ENCODE results near the gene IDNK.

IDNK gene

DNA sequence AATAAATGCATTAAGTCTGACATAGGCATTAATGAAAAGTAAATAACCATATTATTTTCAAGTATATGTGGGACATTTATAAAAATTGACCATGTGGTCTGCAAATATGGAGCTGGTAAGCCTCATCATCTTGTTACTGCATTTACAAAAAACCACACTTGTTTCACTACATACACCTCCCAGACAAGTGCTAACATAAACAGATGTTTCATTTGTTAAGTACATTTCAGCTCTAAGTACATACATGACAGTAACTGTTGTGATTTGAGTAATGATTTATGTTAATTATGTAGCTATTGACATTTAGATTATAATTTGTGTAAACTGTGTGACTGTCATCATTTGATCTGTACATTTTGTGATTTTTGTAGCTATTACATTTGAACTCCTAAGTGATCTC, 13.9 kb downstream of the IDNK start:
- no peak for DNase-seq

GRCh38 chr9:83637389-83637788, 14.4 kb downstream of the IDNK start:
- DNase-seq: no peak

GRCh38 chr9:83639266-83639665, 16.3 kb downstream of the IDNK start:
- DNase-seq: no peak

DNA sequence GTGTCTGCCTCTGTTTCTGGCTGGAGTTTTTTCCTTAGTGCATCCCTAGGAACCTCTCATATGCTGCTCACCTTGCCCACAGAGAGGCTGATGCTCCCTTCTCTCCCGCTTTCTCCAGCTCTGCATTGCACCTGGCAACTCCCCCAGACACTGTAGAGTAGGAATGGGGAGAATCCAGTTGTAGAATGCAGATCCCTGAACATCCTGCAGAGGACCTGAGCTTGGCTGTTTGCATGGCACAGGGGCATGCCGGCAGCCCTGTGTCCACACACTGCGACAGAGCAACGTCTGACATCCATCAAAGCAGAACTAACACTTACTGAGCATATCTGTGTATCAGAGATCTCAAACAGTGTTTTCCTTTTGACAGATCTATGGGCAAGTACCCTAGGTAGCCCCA, 19.9 kb downstream of the IDNK start:
- no peak for DNase-seq

DNA sequence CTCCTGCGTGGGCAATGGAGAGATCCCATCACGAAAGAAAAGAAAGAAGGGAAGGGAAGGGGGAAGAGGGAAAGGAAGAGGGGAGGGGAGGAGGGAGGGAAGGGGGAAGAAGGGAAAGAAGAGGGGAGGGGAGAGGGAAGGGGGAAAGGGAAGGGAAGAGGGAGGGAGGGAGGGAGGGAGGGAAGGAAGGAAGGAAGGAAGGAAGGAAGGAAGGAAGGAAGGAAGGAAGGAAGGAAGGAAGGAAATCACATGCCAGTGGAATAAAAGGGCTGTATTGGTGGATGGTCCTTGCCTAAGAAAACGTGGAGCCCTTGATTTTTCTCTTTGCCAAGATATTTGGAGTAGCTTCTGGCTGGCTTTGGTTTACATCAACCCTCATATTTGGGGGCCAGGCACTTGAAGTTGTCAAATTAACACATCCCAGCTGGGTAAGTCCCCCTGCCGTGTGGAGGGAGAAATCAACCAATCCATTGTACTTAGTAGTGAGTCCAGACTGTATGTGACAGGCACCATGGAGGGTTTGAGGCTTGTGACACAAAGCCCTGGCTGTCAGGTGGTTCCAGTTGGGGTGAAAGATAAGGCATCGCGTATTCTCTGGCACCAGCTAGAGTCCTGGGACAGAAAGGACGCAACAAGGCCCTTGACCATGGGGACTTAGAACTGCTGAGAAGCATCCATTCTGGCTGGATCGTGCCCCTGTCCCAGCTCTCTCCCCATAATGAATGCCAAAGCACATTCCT, 23.7 kb downstream of the IDNK start:
- no peak for DNase-seq

DNA sequence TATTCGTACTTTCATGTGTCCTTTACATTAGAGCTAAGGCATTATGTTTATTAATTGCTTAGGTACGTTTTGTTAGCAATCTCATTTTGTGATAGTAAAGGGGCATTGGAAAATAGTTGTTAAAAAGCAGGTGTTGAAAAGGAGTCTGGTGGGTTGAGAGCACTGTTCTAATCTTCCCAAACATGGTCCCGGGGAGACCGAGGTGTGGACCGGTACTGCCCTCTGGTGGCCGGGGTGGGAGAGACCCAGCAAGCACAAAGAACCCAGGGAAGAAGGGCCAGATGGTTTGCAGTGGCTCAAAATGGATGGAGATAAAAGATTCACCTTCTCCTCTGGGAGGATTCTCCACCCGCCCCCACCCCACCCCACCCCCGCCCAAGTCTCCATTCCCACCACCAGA, 26.1 kb downstream of the IDNK start:
- peak; percentile 73 for DNase-seq

- DNase-seq: no peak
These were observed 26.6 kb downstream of the IDNK start for GRCh38 chr9:83649515-83649914.

- DNase-seq: no peak
These were observed 28.6 kb downstream of the IDNK start for GRCh38 chr9:83651558-83651957.

GRCh38 chr9:83652433-83652832, 29.5 kb downstream of the IDNK start:
- DNase-seq: no peak

DNA sequence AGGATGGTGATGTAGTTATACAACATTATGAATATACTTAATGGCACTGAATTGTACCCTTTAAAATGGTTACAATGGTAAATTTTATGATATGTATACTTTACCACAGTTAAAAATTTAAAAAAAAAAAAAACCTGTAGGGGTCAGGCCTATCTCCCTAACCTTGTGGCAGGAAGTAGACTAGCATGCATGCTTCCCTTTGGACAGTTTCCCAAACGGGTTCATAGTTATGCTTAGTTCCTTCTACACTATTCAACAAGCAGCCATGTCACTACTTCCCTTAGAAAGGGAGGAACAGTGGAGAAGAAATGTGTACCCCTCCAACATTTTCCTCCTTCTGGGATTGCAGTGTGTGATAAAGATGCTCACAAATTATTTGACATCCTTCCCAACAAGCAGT, 32.5 kb downstream of the IDNK start:
- DNase-seq: no peak

DNA sequence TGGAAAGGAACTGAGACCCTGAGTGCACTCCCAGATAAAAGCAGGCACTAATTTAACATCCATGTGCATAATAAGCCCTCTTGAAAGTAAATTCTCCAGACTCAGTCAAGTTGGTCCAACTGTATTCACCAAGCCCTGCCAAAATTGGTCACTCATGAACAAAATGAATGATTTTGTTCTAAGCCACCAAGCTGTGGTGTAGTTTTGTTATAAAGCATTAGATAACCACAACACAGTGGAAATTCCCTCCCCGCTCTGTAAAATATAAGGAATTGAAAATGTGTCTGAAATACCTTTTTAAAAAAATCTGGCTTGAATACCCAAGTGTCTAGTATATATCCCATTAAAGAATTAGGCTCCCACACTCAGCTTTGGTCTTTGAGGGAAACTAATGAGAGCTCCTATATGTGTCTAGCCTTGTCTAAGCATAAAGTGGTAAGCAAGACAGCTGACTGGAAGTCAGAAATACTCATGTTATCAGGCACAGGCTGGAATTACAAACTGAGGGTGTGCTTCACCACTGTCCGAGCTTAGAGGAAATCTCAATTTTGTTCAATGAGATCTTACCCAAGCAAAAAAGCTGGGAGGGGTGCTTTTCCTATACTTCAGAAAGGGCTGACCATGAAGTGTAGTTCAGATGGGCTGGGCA, 33.2 kb downstream of the IDNK start:
- no peak for DNase-seq

- DNase-seq: no peak
These were observed 34.0 kb downstream of the IDNK start for GRCh38 chr9:83656952-83657351.

DNA sequence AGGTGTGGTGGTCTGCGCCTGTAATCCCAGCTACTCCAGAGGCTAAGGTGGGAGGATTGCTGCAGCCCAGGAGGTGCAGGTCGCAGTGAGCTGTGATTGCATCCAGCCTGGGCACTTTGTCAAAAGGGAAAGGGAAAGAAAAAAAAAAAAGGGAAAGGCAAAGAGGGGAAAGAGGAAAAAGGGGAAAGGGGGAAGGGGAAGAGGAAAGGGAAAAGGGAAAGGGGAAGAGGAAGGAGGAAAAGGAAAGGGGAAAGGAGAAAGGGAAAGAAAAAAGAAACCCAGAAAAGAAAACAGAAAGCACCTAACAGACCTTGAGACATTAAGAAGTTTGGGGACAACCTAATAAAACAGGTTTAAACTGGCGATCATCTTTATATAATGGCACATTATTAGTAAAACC, 40.0 kb downstream of the IDNK start:
- no peak for DNase-seq

GRCh38 chr9:83665580-83666200, 42.7 kb downstream of the IDNK start:
- no peak for DNase-seq

GRCh38 chr9:83669067-83669466, 46.1 kb downstream of the IDNK start:
- DNase-seq: no peak

- no peak for DNase-seq
These were observed 47.4 kb downstream of the IDNK start for GRCh38 chr9:83670381-83670780.

DNA sequence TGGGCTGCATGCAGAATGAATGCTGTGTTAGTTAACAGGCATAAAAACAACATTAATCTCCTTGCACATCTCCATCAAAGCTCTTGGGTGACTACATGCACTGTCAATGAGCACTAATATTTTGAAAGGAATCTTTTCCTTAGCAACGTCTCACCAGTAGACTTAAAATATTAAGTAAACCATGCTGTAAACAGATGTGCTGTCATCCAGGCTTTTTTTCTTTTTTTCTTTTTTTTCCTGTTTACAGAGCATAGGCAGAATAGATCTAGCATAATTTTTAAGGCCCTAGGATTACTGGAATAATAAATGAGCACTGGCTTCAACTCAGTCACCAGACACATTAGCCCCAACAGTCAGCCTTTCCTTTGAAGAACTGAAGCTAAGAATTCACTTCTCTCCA, 48.5 kb downstream of the IDNK start:
- no peak for DNase-seq

DNA sequence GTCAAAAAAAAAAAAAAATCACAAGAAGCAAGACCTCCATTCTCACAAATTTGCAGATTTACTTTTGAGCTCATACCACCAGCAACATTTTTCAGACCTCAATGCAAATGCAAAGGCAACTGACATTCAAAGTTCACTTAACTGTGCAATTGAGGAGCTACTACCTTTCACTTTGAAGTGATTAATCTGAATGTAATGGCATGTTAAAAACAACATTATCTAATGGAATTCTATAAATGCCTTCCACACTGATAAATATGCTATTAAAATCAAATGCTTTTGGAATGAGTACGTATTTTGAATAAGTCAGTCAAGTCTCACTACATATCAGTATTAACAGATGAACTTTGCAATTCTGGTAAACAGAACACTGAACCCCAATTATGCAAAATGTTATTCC, 52.5 kb downstream of the IDNK start:
- DNase-seq: no peak

DNA sequence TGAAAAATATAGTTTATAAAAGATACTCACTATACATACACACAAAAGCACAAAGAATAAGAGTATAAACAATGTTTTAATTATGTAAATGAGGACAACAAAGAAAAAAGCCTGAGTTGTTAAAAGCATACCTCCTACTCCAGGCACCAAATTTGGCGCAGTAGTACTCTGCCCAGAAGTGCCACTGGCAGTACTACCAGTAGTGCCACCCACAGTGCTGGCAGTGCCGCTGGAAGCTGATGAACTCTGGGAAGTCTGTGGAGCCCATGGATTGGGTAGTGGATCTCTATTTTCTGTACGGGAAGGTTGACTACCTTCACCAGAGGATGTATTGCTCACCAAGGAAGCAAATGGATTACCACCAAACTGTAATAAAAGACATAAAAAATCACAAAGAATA, 54.7 kb downstream of the IDNK start:
- no peak for DNase-seq

DNA sequence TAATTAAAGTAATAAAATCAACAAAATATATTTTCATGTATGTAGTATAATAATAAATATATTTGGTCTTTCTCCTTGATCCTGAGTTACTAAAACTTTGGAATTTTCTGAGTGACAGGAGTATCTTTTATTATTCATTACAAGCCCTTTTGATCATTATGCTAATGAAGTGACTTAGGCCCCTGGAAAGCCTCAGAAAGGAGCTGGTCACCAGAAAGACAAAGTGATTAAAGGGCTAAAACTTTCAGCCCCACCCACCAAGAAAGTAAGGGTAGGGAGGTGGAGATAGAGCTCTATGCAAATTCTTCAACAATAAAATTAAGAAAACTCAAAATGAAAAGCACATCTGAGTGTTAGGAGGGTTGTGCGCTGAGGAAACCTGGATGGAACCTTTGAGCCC, 57.3 kb downstream of the IDNK start:
- no peak for DNase-seq

- DNase-seq: no peak
These were observed 58.5 kb downstream of the IDNK start for GRCh38 chr9:83681490-83681889.

GRCh38 chr9:83688921-83689320, 66.0 kb downstream of the IDNK start:
- DNase-seq: no peak

DNA sequence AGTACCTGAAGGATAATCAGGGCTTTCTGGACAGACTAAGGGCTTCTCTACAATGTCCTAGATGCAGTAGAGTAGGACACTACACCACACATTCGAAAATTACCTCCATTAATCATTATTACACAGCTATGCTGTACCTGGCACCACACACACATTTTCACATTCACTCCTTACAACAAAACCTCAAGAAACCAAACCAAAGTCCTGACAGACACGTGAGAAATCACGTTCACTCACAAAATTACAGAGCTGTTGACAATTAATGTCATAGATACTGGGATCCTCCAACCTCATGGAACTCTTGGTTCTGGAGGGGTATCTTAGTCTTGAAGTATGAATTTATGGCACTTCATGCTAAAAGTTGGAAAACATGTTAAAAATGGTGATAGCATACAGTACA, 68.5 kb downstream of the IDNK start:
- DNase-seq: no peak
